GM18873 (cell line): ENCODE data around the gene SERP2.

ENCODE experiments used
- ATAC-seq: cut with Tn5 transposase; IDR thresholded peaks from one replicate; pipeline ENCODE4 v1.9.1; 2021; ENCODE audit warnings: mild to moderate bottlenecking, moderate library complexity, moderate number of reproducible peaks; ENCODE audit not compliant: unreplicated experiment, low FRiP score

Gene SERP2

GRCh38 chr13:44354884-44355283 lies 18.7 kb upstream of the SERP2 start:
- ATAC-seq, result no peak

GRCh38 chr13:44355621-44356020 lies 18.0 kb upstream of the SERP2 start:
- no peak for ATAC-seq

DNA sequence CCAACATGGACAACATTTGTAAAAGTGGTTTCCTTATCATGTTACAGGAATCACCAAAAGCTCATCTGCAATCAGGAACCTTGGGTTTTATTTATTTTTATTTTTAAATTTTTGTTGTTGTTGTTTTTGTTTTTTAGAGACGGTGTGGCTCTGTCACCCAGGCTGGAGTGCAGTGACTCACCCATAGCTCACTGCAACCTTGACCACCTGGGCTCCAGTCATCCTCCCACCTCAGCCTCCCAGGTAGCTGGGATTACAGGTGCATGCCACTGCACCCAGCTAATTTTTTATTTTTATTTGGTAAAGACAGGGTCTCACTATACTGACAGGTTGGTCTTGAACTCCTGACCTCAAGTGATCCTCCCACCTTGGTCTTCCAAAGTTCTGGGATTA lies 13.6 kb upstream of the SERP2 start:
- no peak for ATAC-seq

- no peak for ATAC-seq
These were observed 11.1 kb upstream of the SERP2 start for GRCh38 chr13:44362394-44363040.

GRCh38 chr13:44363631-44364344 lies 9.8 kb upstream of the SERP2 start:
- ATAC-seq, result no peak

GRCh38 chr13:44364345-44365000 lies 9.2 kb upstream of the SERP2 start:
- ATAC-seq, result no peak

DNA sequence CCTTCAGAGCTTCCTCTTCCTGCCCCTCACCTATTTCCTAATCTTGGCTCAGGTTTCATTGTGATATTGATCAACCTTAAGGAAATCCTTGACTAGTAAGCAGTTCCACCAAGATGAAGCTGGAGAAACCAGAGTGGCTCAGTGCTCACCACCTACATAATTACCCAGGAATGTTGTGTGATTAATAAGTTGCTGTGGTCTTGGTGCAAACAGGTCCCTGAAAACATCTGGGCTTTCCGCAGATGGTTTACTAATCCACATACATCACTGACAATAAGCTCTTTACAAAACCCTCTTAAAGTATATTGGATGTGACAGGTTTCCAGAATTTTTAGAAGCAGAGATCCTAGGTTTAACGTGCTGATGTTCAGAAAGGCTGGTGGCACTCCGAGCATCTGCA lies 8.6 kb upstream of the SERP2 start:
- ATAC-seq, result no peak

- no peak for ATAC-seq
These were observed 7.7 kb upstream of the SERP2 start for GRCh38 chr13:44365899-44366298.

DNA sequence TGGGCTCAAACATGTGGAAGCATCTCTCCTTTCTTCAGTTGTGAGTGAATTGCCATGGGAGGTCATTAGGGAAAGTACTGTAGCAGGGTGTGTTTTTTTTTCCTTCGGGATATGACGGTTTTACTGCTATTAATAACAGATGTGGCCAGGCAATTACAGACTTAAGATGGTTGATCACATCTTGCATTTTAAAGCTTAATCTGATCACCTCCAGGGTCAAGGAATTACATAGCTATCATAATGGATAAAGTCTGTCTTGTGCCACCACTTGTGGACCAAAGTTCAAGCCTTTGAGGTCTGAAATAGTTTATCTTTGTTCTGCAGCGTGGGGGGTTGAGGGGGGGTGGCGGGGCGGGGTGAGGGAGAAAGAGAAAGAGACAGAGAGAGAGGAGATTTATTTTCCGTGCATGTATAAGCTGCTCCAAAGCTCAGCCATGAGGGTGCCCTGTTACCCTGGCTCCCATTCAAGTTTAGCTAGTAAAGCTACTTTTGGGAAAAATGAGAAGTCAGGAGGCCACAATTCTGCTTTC lies 5.5 kb upstream of the SERP2 start:
- no peak for ATAC-seq

- ATAC-seq, result no peak
These were observed 4.8 kb upstream of the SERP2 start for GRCh38 chr13:44368599-44369368.

GRCh38 chr13:44371421-44371820 lies 2.2 kb upstream of the SERP2 start:
- no peak for ATAC-seq

- no peak for ATAC-seq
These were observed 400 bp upstream of the SERP2 start for GRCh38 chr13:44373247-44373600.

DNA sequence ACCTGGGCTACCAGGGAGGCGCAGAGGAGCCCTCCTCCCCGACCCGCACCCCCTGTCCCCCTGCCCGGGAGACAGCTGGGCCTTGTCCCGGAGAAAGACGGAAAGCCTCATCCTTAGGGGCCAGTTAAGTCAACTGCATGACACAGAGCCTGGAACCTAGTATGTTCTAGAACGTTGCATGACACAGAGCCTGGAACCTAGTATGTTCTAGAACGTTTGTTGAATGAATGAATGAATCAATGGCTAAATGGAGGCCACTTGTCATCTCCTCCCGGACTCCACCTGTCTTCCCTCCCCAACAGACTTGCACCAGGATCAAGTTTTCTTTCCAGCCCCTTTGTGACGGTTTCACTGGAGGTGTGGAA lies 706 bp downstream of the SERP2 start:
- no peak for ATAC-seq

DNA sequence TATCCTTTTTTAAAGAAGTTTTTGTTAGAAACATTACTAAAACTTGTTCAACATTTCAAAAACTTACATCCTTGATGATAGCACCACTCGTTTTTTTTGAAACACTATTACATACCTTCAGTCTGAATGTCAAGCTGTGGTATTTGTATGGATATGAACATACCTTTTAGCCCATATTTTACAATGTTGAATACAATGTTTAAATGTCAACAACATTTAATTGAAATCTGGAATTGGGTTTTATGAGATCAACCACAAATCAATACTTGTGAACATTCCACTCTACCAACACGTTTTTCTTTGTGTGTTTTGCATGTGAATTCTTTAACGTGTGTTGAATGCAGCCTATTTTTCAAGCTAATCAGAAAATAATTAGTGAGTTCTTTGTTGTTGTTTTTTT lies 4.7 kb downstream of the SERP2 start:
- no peak for ATAC-seq

- no peak for ATAC-seq
These were observed 6.3 kb downstream of the SERP2 start for GRCh38 chr13:44379885-44380284.

GRCh38 chr13:44380404-44381165 lies 7.0 kb downstream of the SERP2 start:
- no peak for ATAC-seq

- ATAC-seq, result no peak
These were observed 9.1 kb downstream of the SERP2 start for GRCh38 chr13:44382635-44383145.

DNA sequence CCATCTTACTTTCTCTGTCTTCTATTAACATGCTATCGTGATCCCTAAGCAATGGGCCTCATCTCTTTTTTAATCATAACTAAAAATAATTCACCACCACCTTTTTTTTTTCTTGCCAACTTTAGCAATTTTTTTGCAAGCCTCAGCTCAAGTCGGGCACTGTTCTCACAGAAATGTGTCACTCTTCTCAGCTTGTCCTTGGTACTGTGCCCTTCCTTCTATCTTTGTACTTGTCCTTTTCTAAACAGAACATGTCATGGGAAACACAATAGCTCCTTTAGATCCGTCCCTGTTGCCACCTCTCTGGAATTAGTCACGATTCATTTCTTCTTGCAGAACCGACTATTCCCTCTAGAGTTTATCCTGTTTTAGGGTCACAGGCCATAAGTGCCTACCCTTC lies 10.3 kb downstream of the SERP2 start:
- ATAC-seq, result no peak

DNA sequence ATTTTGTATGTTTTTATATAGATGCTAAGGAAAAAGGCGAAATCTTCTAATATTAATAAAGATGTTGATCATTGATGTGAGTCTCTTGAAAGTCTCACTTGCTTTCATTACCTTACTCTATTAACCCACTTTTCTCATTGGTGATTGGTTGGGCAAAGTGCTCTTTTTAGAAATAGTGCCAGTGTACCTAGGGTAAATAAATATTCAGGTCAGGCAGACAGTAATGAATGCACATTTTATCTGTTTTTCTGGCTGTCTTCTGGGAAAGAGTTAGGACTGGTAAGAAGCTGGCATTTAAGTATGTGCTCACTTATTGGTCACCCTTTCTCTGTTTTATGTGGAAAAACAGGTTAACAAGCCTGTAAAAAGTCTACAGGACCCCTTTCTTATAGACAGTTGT lies 11.2 kb downstream of the SERP2 start:
- ATAC-seq, result no peak

DNA sequence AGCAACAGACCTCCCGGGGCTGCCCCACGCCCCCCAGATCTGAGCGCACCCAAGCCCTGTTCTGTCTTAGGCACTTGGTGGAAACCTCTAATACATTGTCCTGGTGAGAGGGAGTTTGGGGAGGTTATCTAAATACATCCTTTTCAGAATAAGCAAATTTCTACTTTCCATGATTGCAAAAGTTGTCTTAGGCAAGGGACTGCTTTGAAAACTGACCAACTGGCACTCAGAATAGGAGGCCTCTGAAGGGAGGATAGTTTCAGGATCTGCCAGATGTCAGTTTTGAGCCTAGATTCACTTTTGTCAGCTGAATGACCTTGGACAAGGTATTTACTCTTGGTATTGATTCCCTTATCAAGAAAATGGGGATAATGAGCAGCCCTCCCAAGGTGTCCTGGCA lies 11.8 kb downstream of the SERP2 start:
- ATAC-seq, result no peak
